ENCODE measurements around the gene UAP1.

UAP1 gene

DNA sequence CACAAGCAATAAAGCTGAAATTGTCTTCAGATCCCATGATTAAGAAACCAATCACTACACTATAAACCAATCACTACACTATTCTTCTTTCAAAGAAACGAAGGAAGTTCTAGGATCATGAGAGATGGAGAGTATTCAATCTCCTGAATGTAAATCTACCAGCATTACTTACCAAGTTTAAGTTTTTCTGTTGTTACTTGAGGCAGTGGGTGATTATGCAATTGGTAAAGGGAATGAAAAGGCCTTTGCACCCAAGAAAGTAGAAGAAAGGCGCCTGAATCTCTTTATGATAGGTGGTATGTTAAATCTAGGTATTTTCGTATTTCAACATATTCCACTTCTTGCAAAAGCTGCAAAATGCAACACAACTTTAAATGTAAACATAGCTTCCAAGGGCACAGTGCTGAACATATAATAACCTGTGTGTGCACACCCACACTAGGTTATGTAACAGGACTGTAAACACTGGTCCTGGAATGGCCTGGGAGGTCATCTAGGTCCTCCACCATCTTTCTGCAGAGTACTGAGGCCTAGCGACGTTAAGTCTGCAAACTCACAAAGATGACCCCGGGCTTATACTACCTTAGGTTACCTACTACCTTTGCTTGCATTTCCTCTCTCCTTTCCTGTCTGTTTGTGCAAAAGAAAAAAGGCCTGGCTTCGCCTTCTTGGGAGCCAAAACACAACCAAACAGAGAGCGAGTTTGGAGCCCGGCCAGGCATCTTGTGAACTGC is 1.1 kb upstream of the UAP1 start:
- H2AK5ac ChIP-seq (ENCODE audit: low read length): no peak overlapping the region
- no peak overlapping the region for H3K4me3 ChIP-seq (ENCODE audit: low read length)
- peak overlapping the region; percentile 34 for H3K4me2 ChIP-seq (ENCODE audit: low read length)
- no peak overlapping the region for H2BK5ac ChIP-seq (ENCODE audit: low read length)
- H3K79me2 ChIP-seq (ENCODE audit: control insufficient read depth, insufficient read depth, low read length): peaks cover 10% of the 10 kb centered on the region
- peaks cover 6% of the 10 kb centered on the region for H3K4me1 ChIP-seq (ENCODE audit: control insufficient read depth, low read depth, low read length)
- peak overlapping the region; percentile 67 for H3K9ac ChIP-seq (ENCODE audit: low read length)
- peaks cover 2% of the 10 kb centered on the region for H3K79me1 ChIP-seq (ENCODE audit: low read length)
- H3K36me3 ChIP-seq (ENCODE audit: control insufficient read depth, insufficient read depth, low read length): no peaks in the 10 kb centered on the region
- no peak overlapping the region for H3K27ac ChIP-seq (ENCODE audit: low read depth, low read length)
- no CpG with 5 or more reads among the region's 9 CpGs for WGBS (ENCODE audit: extremely low coverage, insufficient coverage, low lambda C conversion rate)
- H4K5ac ChIP-seq (ENCODE audit: low read length): no peak overlapping the region
- H3K56ac ChIP-seq (ENCODE audit: low read length): peak overlapping the region; percentile 68
- H3K23ac ChIP-seq (ENCODE audit: low read length): no peak overlapping the region
- H4K8ac ChIP-seq (ENCODE audit: low read depth, low read length): no peak overlapping the region
- no peak overlapping the region for H2BK15ac ChIP-seq (replicated peaks; ENCODE audit: low read depth)
- H3K4ac ChIP-seq (ENCODE audit: low read depth, low read length): peak overlapping the region; percentile 82
- peak overlapping the region; percentile 88 for H3K18ac ChIP-seq (ENCODE audit: low read length)
- H3K27me3 ChIP-seq (ENCODE audit: insufficient read depth, low read length, poor library complexity): no peaks in the 10 kb centered on the region
- H2BK120ac ChIP-seq (ENCODE audit: low read depth, low read length): no peak overlapping the region
- peak; percentile 35 for DNase-seq

DNA sequence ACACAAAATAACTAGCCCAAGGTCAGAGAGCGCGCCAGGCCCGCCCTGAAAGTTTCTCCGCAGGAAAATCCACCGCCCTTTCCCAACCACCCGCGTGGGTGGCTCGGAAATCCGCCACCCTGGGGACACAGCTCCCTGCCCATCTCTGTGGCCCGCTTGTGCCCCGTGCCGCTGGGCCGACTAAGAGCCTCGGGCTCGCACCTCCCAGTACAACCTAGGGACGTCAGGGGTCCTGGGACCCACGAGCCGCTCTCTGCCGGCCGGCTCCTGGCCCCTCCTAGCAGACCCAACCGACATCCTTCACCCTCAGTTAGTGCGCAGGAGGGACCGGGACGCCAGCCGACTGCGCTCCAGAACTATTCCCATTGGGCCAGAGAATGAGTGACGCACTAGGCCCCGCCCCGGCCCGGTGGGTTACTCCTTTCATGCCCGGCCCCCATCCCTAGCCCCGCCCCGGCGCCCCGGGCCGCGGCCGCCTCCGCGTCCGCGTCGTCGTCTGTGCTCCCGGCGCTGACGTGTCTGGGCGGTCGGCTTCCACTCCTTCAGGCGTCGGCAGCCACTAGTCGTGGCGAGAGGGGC is 396 bp upstream of the UAP1 start:
- no CpG with 5 or more reads among the region's 53 CpGs for WGBS (ENCODE audit: extremely low coverage, insufficient coverage, low lambda C conversion rate)
- no peak overlapping the region for H2AK5ac ChIP-seq (ENCODE audit: low read length)
- H3K79me1 ChIP-seq (ENCODE audit: low read length): peaks cover 2% of the 10 kb centered on the region
- no peak overlapping the region for H3K23ac ChIP-seq (ENCODE audit: low read length)
- H3K4me2 ChIP-seq (ENCODE audit: low read length): peak overlapping the region; percentile 34
- H3K79me2 ChIP-seq (ENCODE audit: control insufficient read depth, insufficient read depth, low read length): peaks cover 10% of the 10 kb centered on the region
- H2BK15ac ChIP-seq (replicated peaks; ENCODE audit: low read depth): no peak overlapping the region
- H3K36me3 ChIP-seq (ENCODE audit: control insufficient read depth, insufficient read depth, low read length): no peaks in the 10 kb centered on the region
- peak; percentile 98 for DNase-seq
- no peaks in the 10 kb centered on the region for H3K27me3 ChIP-seq (ENCODE audit: insufficient read depth, low read length, poor library complexity)
- no peak overlapping the region for H2BK120ac ChIP-seq (ENCODE audit: low read depth, low read length)
- H3K4me3 ChIP-seq (ENCODE audit: low read length): peak overlapping the region; percentile 21
- H4K5ac ChIP-seq (ENCODE audit: low read length): no peak overlapping the region
- peaks cover 6% of the 10 kb centered on the region for H3K4me1 ChIP-seq (ENCODE audit: control insufficient read depth, low read depth, low read length)
- peak overlapping the region; percentile 82 for H3K4ac ChIP-seq (ENCODE audit: low read depth, low read length)
- no peak overlapping the region for H3K27ac ChIP-seq (ENCODE audit: low read depth, low read length)
- peak overlapping the region; percentile 97 for H3K56ac ChIP-seq (ENCODE audit: low read length)
- H4K8ac ChIP-seq (ENCODE audit: low read depth, low read length): peak overlapping the region; percentile 96
- no peak overlapping the region for H2BK5ac ChIP-seq (ENCODE audit: low read length)
- H3K18ac ChIP-seq (ENCODE audit: low read length): peak overlapping the region; percentile 88
- peak overlapping the region; percentile 67 for H3K9ac ChIP-seq (ENCODE audit: low read length)

GRCh38 chr1:162562470-162562828 is 927 bp downstream of the UAP1 start:
- Histone ChIP-seq H3K56ac (ENCODE audit: low read length) (peak overlapping the region; percentile 97), H3K9ac (ENCODE audit: low read length) (peak overlapping the region; percentile 91), H3K27ac (ENCODE audit: low read depth, low read length) (no peak overlapping the region), H2AK5ac (ENCODE audit: low read length) (no peak overlapping the region), H3K79me1 (ENCODE audit: low read length) (peaks cover 2% of the 10 kb centered on the region), H3K27me3 (ENCODE audit: insufficient read depth, low read length, poor library complexity) (no peaks in the 10 kb centered on the region), H3K4me1 (ENCODE audit: control insufficient read depth, low read depth, low read length) (peaks cover 6% of the 10 kb centered on the region), H3K4me3 (ENCODE audit: low read length) (peak overlapping the region; percentile 77), H3K18ac (ENCODE audit: low read length) (no peak overlapping the region), H4K8ac (ENCODE audit: low read depth, low read length) (no peak overlapping the region), H3K36me3 (ENCODE audit: control insufficient read depth, insufficient read depth, low read length) (no peaks in the 10 kb centered on the region), H4K5ac (ENCODE audit: low read length) (no peak overlapping the region), H2BK15ac (replicated peaks; ENCODE audit: low read depth) (no peak overlapping the region), H3K4me2 (ENCODE audit: low read length) (peak overlapping the region; percentile 34), H2BK120ac (ENCODE audit: low read depth, low read length) (no peak overlapping the region), H2BK5ac (ENCODE audit: low read length) (no peak overlapping the region), H3K79me2 (ENCODE audit: control insufficient read depth, insufficient read depth, low read length) (peaks cover 10% of the 10 kb centered on the region), H3K4ac (ENCODE audit: low read depth, low read length) (no peak overlapping the region), H3K23ac (ENCODE audit: low read length) (no peak overlapping the region)
- WGBS (ENCODE audit: extremely low coverage, insufficient coverage, low lambda C conversion rate): no CpG with 5 or more reads among the region's 5 CpGs
- peak; percentile 4 for DNase-seq

GRCh38 chr1:162564762-162565218 is 3.3 kb downstream of the UAP1 start:
- Histone ChIP-seq H3K79me2 (ENCODE audit: control insufficient read depth, insufficient read depth, low read length) (peaks cover 10% of the 10 kb centered on the region), H3K27me3 (ENCODE audit: insufficient read depth, low read length, poor library complexity) (no peaks in the 10 kb centered on the region), H3K56ac (ENCODE audit: low read length) (no peak overlapping the region), H3K9ac (ENCODE audit: low read length) (no peak overlapping the region), H3K36me3 (ENCODE audit: control insufficient read depth, insufficient read depth, low read length) (no peaks in the 10 kb centered on the region), H3K4ac (ENCODE audit: low read depth, low read length) (no peak overlapping the region), H4K8ac (ENCODE audit: low read depth, low read length) (no peak overlapping the region), H4K5ac (ENCODE audit: low read length) (no peak overlapping the region), H3K4me1 (ENCODE audit: control insufficient read depth, low read depth, low read length) (peaks cover 6% of the 10 kb centered on the region), H2BK15ac (replicated peaks; ENCODE audit: low read depth) (no peak overlapping the region), H3K18ac (ENCODE audit: low read length) (no peak overlapping the region), H3K4me3 (ENCODE audit: low read length) (no peak overlapping the region), H2AK5ac (ENCODE audit: low read length) (no peak overlapping the region), H2BK5ac (ENCODE audit: low read length) (no peak overlapping the region), H2BK120ac (ENCODE audit: low read depth, low read length) (no peak overlapping the region), H3K27ac (ENCODE audit: low read depth, low read length) (no peak overlapping the region), H3K23ac (ENCODE audit: low read length) (no peak overlapping the region), H3K4me2 (ENCODE audit: low read length) (no peak overlapping the region), H3K79me1 (ENCODE audit: low read length) (peaks cover 2% of the 10 kb centered on the region)
- peak; percentile 30 for DNase-seq
- no CpG with 5 or more reads among the region's 5 CpGs for WGBS (ENCODE audit: extremely low coverage, insufficient coverage, low lambda C conversion rate)

GRCh38 chr1:162565460-162565859 is 3.9 kb downstream of the UAP1 start:
- H3K4me1 ChIP-seq (ENCODE audit: control insufficient read depth, low read depth, low read length): peaks cover 6% of the 10 kb centered on the region
- no peak overlapping the region for H3K27ac ChIP-seq (ENCODE audit: low read depth, low read length)
- H2AK5ac ChIP-seq (ENCODE audit: low read length): no peak overlapping the region
- no peak overlapping the region for H3K18ac ChIP-seq (ENCODE audit: low read length)
- no peak overlapping the region for H3K4ac ChIP-seq (ENCODE audit: low read depth, low read length)
- H3K56ac ChIP-seq (ENCODE audit: low read length): no peak overlapping the region
- H2BK15ac ChIP-seq (replicated peaks; ENCODE audit: low read depth): no peak overlapping the region
- no peak overlapping the region for H4K5ac ChIP-seq (ENCODE audit: low read length)
- H2BK5ac ChIP-seq (ENCODE audit: low read length): no peak overlapping the region
- H3K79me1 ChIP-seq (ENCODE audit: low read length): peaks cover 2% of the 10 kb centered on the region
- H3K79me2 ChIP-seq (ENCODE audit: control insufficient read depth, insufficient read depth, low read length): peaks cover 10% of the 10 kb centered on the region
- no peak overlapping the region for H3K4me2 ChIP-seq (ENCODE audit: low read length)
- no peaks in the 10 kb centered on the region for H3K27me3 ChIP-seq (ENCODE audit: insufficient read depth, low read length, poor library complexity)
- no peak overlapping the region for H3K23ac ChIP-seq (ENCODE audit: low read length)
- H3K9ac ChIP-seq (ENCODE audit: low read length): no peak overlapping the region
- H4K8ac ChIP-seq (ENCODE audit: low read depth, low read length): no peak overlapping the region
- H3K36me3 ChIP-seq (ENCODE audit: control insufficient read depth, insufficient read depth, low read length): no peaks in the 10 kb centered on the region
- H3K4me3 ChIP-seq (ENCODE audit: low read length): no peak overlapping the region
- no peak for DNase-seq
- no peak overlapping the region for H2BK120ac ChIP-seq (ENCODE audit: low read depth, low read length)

All from mesendoderm (in vitro differentiated cells).